Measurements from ENCODE around the gene PXT1. TPM values are rescaled to one million over a fixed set of nuclear protein-coding genes. Genes with fewer than 3 reads are reported as not detected.

PXT1 gene
- total and polyA plus RNA-seq, 9 of the 15 experiments (the other 6 are each of a cell fraction or from before 2014, with no cell fraction given), result 0.09 to 0.11 (median 0.10) TPM; not detected in 5

- peak; percentile 56; the same call in 1 of the 2 replicates for TF ChIP-seq HMBOX1 (IDR thresholded peaks at IDR 0.05)
- TF ChIP-seq ZNF277 (CRISPR knock-in tag; IDR thresholded peaks at IDR 0.05; ENCODE audit: borderline replicate concordance), result no peak
- TF ChIP-seq LARP7 (IDR thresholded peaks at IDR 0.05), result no peak
- TF ChIP-seq PCBP1 (IDR thresholded peaks at IDR 0.05; ENCODE audit: low read depth, low read length, poor library complexity, severe bottlenecking), result no peak
- TF ChIP-seq CTBP1 (IDR thresholded peaks at IDR 0.05; ENCODE audit: borderline replicate concordance), result peak; percentile 99
- TF ChIP-seq DLX4 (CRISPR knock-in tag; IDR thresholded peaks at IDR 0.05), result no peak
- TF ChIP-seq EP400 (IDR thresholded peaks at IDR 0.05), result peak; percentile 76
- peak; percentile 35; the same call in 1 of the 2 replicates for TF ChIP-seq ATF6 (CRISPR knock-in tag; IDR thresholded peaks at IDR 0.05)
- TF ChIP-seq MGA (IDR thresholded peaks at IDR 0.05), result peak; percentile 90
Observed at GRCh38 chr6:36423101-36423824, 19.4 kb downstream of the PXT1 start (continued).
